Common myeloid progenitor, CD34-positive (primary cell): ENCODE measurements around the gene VPS33A.

ENCODE experiments used
- CTCF ChIA-PET: fragments of 350-600 bp; sonication (Branson Sonifier 250); formaldehyde crosslinking; loops from one replicate; lab custom pipeline; 2021; ENCODE audit warnings: antibody characterized with exemption; lab: Charles Lee
- POLR2A ChIA-PET: fragments of 350-600 bp; sonication (Branson Sonifier 250); formaldehyde crosslinking; loops from one replicate; lab custom pipeline; 2021; ENCODE audit warnings: antibody characterized with exemption; lab: Charles Lee
- DNase-seq, 3 donors: peaks; one replicate each; pipeline versions ENCODE4 v3.0.0 to v3.0.0-alpha.2; 2013
- H3K27ac ChIP-seq, 2 experiments: 1 replicate in 1 of 2; 2 replicates in 1 of 2; pipeline ENCODE4 v1.7.0; 2013; ENCODE audit warnings: inconsistent platforms in 2 of 2, low read length in 2 of 2, mild to moderate bottlenecking in 2 of 2, low read depth in 1 of 2, moderate library complexity in 1 of 2; ENCODE audit not compliant: severe bottlenecking in 2 of 2, insufficient read depth in 1 of 2, poor library complexity in 1 of 2
- H3K27me3 ChIP-seq, 5 experiments: replicated peaks in 2 of 5; 1 replicate in 3 of 5; 2 replicates in 2 of 5; pipeline versions ENCODE4 v1.6.1 to v1.7.0; 2013; ENCODE audit warnings: low read length in 4 of 5, mild to moderate bottlenecking in 2 of 5, moderate library complexity in 2 of 5, inconsistent platforms in 1 of 5; ENCODE audit not compliant: insufficient read depth in 5 of 5, control insufficient read depth in 4 of 5
- H3K36me3 ChIP-seq, 4 experiments: 1 replicate in 2 of 4; 2 replicates in 2 of 4; pipeline versions ENCODE4 v1.6.1 to v1.7.0; 2013; ENCODE audit warnings: low read length in 3 of 4, control low read depth in 1 of 4, mild to moderate bottlenecking in 1 of 4; ENCODE audit not compliant: control insufficient read depth in 4 of 4, insufficient read depth in 4 of 4
- H3K4me1 ChIP-seq, 4 experiments: 1 replicate in 3 of 4; 2 replicates in 1 of 4; pipeline versions ENCODE4 v1.6.1 to v1.7.1; 2013; ENCODE audit warnings: low read length in 3 of 4, mild to moderate bottlenecking in 3 of 4, control low read depth in 1 of 4, inconsistent platforms in 1 of 4, moderate library complexity in 1 of 4; ENCODE audit not compliant: control insufficient read depth in 4 of 4, insufficient read depth in 4 of 4; ENCODE audit errors: control extremely low read depth in 1 of 4
- H3K4me3 ChIP-seq, 7 experiments: 1 replicate in 4 of 7; 2 replicates in 3 of 7; pipeline versions ENCODE4 v1.5.1 to v1.7.0; 2013; ENCODE audit warnings: mild to moderate bottlenecking in 7 of 7, low read length in 6 of 7, moderate library complexity in 6 of 7, inconsistent platforms in 2 of 7, low read depth in 2 of 7, control low read depth in 1 of 7; ENCODE audit not compliant: insufficient read depth in 4 of 7, control insufficient read depth in 1 of 7; ENCODE audit errors: extremely low read depth in 1 of 7
- H3K9me3 ChIP-seq, 5 experiments: 1 replicate in 4 of 5; 2 replicates in 1 of 5; pipeline versions ENCODE4 v1.6.1 to v1.7.1; 2013; ENCODE audit warnings: low read length in 4 of 5, mild to moderate bottlenecking in 2 of 5, inconsistent platforms in 1 of 5, low read depth in 1 of 5, moderate library complexity in 1 of 5; ENCODE audit not compliant: control insufficient read depth in 4 of 5, insufficient read depth in 2 of 5; ENCODE audit errors: control extremely low read depth in 1 of 5
- WGBS: methylation state at CpG from one replicate; pipeline ENCODE4 v1.1.5; 2013; ENCODE audit not compliant: insufficient coverage; 5-methylcytosine and 5-hydroxymethylcytosine counted together

The VPS33A gene

DNA sequence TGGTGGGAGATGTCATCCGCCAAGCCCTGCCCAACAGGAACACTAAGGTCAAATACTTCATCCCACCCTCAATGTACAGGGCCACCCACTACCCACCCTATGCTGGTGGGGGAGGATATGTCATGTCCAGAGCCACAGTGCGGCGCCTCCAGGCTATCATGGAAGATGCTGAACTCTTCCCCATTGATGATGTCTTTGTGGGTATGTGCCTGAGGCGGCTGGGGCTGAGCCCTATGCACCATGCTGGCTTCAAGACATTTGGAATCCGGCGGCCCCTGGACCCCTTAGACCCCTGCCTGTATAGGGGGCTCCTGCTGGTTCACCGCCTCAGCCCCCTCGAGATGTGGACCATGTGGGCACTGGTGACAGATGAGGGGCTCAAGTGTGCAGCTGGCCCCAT is 59.3 kb downstream of the VPS33A start:
- Histone ChIP-seq H3K9me3 (no peaks in the 10 kb centered on the region), H3K27ac (no peak overlapping the region), H3K27me3 (peaks cover 7 to 43% (median 15%) of the 10 kb centered on the region in 5 experiments), H3K4me1 (peaks cover 0 to 24% (median 16%) of the 10 kb centered on the region in 4 experiments), H3K4me3 (no peak overlapping the region), H3K36me3 (peaks cover 6 to 44% (median 34%) of the 10 kb centered on the region in 4 experiments)
- ChIA-PET CTCF (no interaction called here), POLR2A (interaction anchor here (1.5 kb wide), 1 partner anchor 18 kb away, joined by 3 read pairs; no protein-coding TSS in a partner anchor)
- DNase-seq: no peak
- WGBS: 98% methylated on average over 5 of the region's 8 CpGs

DNA sequence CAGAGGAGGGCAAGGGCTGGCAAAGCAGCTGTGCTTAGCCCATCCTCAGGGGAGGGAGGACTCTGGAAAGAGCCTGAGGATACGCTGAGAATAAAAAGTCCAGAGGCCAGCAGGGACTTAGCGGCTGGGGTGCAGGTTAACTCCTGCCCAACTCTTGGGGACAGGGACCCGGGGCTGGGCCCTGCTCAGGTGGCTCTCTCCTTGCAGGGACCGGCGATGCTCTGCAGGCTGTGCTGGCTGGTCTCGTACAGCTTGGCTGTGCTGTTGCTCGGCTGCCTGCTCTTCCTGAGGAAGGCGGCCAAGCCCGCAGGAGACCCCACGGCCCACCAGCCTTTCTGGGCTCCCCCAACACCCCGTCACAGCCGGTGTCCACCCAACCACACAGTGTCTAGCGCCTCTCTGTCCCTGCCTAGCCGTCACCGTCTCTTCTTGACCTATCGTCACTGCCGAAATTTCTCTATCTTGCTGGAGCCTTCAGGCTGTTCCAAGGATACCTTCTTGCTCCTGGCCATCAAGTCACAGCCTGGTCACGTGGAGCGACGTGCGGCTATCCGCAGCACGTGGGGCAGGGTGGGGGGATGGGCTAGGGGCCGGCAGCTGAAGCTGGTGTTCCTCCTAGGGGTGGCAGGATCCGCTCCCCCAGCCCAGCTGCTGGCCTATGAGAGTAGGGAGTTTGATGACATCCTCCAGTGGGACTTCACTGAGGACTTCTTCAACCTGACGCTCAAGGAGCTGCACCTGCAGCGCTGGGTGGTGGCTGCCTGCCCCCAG is 60.0 kb downstream of the VPS33A start:
- peak in 1 of 3 donors; percentile 13 for DNase-seq
- Histone ChIP-seq H3K4me3 (no peak overlapping the region), H3K27me3 (peaks cover 8 to 50% (median 20%) of the 10 kb centered on the region in 5 experiments), H3K27ac (no peak overlapping the region), H3K4me1 (peaks cover 0 to 24% (median 16%) of the 10 kb centered on the region in 4 experiments), H3K9me3 (no peaks in the 10 kb centered on the region), H3K36me3 (peaks cover 6 to 39% (median 30%) of the 10 kb centered on the region in 4 experiments)
- CTCF ChIA-PET: interaction anchor here (1.2 to 1.3 kb wide), 2 partner anchors 10 to 14 kb away, joined by 4 read pairs; no protein-coding TSS in a partner anchor
- WGBS: 87% methylated on average over 20 of the region's 27 CpGs
- POLR2A ChIA-PET: interaction anchor here (0.6 to 1.5 kb wide), 2 partner anchors 19 to 1330 kb away, joined by 3 to 8 read pairs; no protein-coding TSS in a partner anchor

DNA sequence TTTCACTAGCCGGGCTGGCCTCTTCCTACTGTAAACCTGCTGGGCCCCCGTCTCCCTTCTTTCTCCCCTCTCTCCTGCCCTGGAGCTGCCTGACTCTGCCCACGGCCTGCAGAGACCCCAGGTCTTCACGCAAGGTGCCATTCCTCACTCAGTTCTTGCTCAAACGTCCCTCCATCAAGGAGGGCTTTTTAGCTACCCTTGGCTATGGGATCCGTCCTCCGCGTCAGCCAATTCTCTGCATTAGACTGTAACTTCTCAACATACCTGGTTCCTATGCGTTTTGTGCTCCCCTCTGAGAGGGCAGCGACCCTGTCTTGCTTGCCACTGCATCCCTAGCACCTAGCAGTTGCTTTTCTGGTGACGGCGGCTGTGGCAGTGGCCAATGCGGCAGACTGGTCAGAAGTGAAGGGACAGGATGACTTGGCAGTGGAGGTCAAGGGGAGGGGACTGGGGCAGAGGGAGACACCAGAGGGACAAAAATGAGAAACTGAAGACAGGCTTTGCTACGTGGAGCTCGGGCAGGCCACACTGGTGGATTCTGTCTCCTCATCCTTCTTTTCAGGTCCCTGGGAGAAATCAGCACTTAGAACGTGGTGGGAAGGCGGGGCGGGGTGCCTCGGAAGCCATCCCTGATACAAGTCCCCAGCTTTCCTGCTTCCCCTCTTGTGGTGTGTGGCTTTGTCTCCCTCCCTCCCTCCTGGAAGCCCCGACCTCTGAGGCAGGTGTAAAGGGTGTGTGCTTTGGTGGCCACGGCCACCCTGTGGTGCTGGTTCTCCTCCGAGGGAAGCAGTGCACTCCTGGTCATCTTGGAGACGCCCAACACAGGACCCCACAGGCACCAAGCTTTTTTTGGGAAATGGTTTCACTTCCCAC is 61.0 kb downstream of the VPS33A start:
- ChIA-PET CTCF (interaction anchor here (1.2 to 1.3 kb wide), 2 partner anchors 11 to 13 kb away, joined by 4 read pairs; no protein-coding TSS in a partner anchor), POLR2A (interaction anchor here (0.6 to 0.8 kb wide), 2 partner anchors 31 to 1331 kb away, joined by 7 to 8 read pairs; no protein-coding TSS in a partner anchor)
- 60% methylated on average over 21 of the region's 23 CpGs for WGBS
- no peak overlapping the region for H3K27ac ChIP-seq
- no peaks in the 10 kb centered on the region for H3K9me3 ChIP-seq
- peaks cover 6 to 32% (median 25%) of the 10 kb centered on the region in 4 experiments for H3K36me3 ChIP-seq
- no peak for DNase-seq
- peaks cover 0 to 24% (median 16%) of the 10 kb centered on the region in 4 experiments for H3K4me1 ChIP-seq
- H3K27me3 ChIP-seq: peaks cover 8 to 58% (median 21%) of the 10 kb centered on the region in 5 experiments
- H3K4me3 ChIP-seq: no peak overlapping the region

DNA sequence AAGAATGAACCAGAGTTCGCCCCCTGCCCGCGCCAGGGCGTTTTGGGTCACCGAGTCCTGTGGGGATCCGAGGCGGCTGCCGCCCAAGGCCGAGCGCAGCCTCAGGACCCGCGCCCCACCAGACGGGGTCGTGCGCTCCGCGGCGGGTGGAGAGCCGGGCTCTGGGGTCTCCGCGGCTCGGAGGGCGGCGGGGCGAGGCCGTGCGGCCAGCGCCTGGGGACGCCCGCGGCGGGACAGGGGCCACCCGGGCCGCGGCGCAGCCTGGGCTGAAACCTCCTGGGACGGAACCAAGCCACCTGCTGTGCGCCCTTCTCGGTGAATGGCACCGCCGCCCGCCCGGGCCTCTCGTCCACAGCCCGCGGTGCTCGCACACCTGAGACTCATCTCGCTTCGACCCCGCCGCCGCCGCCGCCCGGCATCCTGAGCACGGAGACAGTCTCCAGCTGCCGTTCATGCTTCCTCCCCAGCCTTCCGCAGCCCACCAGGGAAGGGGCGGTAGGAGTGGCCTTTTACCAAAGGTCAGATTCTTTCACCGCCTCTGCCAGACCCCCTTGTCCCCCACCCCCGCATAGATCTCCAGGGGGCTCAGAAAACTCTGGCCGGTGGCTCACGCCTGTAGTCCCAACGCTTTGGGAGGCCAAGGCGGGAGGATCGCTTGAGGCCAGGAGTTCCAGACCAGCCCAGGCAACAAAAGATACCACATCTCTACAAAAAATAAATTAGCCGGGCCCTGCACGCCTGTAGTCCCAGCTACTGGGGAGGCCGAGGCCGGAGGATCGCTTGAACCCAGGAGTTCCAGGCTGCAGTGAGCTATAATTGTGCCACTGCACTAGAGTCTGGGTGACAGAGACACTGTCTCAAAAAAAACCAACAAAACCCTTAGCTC is 61.9 kb downstream of the VPS33A start:
- peak in 1 of 3 donors; percentile 42 for DNase-seq
- Histone ChIP-seq H3K36me3 (peaks cover 6 to 24% (median 18%) of the 10 kb centered on the region in 4 experiments), H3K27me3 (peaks cover 8 to 60% (median 21%) of the 10 kb centered on the region in 5 experiments), H3K27ac (no peak overlapping the region), H3K4me3 (peak overlapping the region; percentile 15 to 75 (median 55)), H3K4me1 (peaks cover 0 to 24% (median 16%) of the 10 kb centered on the region in 4 experiments), H3K9me3 (no peaks in the 10 kb centered on the region)
- ChIA-PET POLR2A (interaction anchor here (0.8 kb wide), 1 partner anchor 32 kb away, joined by 7 read pairs; no protein-coding TSS in a partner anchor), CTCF (no interaction called here)
- WGBS: 6% methylated on average over 64 of the region's 71 CpGs

DNA sequence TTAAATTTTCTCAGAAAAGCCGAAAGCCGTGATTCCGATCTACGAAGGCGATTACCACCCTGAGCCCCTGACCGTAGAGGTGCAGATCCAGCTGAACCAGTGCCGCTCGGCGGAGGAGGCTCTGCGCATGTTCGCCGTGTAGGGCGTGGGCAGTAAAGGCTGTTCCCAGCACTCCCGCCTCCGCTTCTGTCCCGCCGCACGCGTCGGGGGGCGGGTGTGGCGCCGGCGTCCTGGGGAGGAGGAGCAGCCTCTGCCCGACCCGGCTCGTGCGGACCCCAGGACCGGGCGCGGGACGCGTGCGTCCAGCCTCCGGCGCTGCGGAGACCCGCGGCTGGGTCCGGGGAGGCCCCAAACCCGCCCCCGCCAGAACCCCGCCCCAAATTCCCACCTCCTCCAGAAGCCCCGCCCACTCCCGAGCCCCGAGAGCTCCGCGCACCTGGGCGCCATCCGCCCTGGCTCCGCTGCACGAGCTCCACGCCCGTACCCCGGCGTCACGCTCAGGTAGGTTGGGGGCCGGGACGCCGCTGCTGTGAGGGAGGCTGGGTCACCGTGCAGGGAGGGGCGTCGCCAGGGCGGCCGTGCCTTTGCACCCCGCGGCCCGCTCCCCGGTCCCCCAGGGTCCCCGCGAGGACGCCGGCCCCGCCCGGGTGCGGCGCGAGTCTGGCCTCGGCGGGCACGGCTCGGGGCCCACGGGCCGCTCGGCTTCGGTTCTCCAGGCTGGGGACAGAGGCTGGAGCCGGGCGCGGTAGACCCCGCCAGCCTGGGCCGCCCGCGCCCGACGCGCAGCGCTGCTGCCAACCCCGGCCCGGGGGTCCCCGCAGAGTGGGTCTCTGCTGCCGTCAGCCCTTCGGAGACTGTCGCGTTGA is 62.8 kb downstream of the VPS33A start, which contains the start of gene B3GNT4:
TSS of gene B3GNT4 (plus strand) at position 409 of the 866 bp plus-strand sequence. CDS start 910 bp downstream, outside the sequence.
- under 1% methylated on average over 89 of the region's 104 CpGs for WGBS

More for the DNA sequence above, 62.8 kb downstream of the VPS33A start, which contains the start of gene B3GNT4:
- no peak within 1 kb of the TSS for H3K27ac ChIP-seq
- peak within 1 kb of the TSS; percentile 31 to 75 (median 56) for H3K4me3 ChIP-seq
- DNase-seq: peak in 2 of 3 donors; percentile 36 to 45
- ChIA-PET POLR2A (no interaction called here), CTCF (interaction anchor here (1.6 kb wide), 1 partner anchor 9 kb away, joined by 3 read pairs; no protein-coding TSS in a partner anchor)
- peaks cover 0 to 24% (median 16%) of the 10 kb centered on the region in 4 experiments for H3K4me1 ChIP-seq
- H3K27me3 ChIP-seq: peaks cover 8 to 60% (median 21%) of the 10 kb centered on the region in 5 experiments
- peaks cover 5 to 20% (median 14%) of the 10 kb centered on the region in 4 experiments for H3K36me3 ChIP-seq
- no peaks in the 10 kb centered on the region for H3K9me3 ChIP-seq
